ENCODE results near the gene WIPF2. TPM values are rescaled to one million over a fixed set of nuclear protein-coding genes. Genes with fewer than 3 reads are reported as not detected.

Gene WIPF2
- total RNA-seq, 1 donor from 2014 or later: 12.5 TPM

GRCh38 chr17:40180694-40181093 lies 38.4 kb upstream of the WIPF2 start:
- no peak for TF ChIP-seq CTCF (conservative IDR thresholded peaks at IDR 0.05; ENCODE audit: low read depth, low read length)
- DNase-seq (ENCODE audit: low read depth): no peak
- H3K4me3 ChIP-seq (ENCODE audit: low read depth, low read length): no peak overlapping the region

GRCh38 chr17:40181205-40181604 lies 37.9 kb upstream of the WIPF2 start:
- DNase-seq (ENCODE audit: low read depth): no peak
- H3K4me3 ChIP-seq (ENCODE audit: low read depth, low read length): no peak overlapping the region
- TF ChIP-seq CTCF (conservative IDR thresholded peaks at IDR 0.05; ENCODE audit: low read depth, low read length): no peak

GRCh38 chr17:40182606-40183005 lies 36.5 kb upstream of the WIPF2 start:
- no peak for TF ChIP-seq CTCF (conservative IDR thresholded peaks at IDR 0.05; ENCODE audit: low read depth, low read length)
- DNase-seq (ENCODE audit: low read depth): no peak
- H3K4me3 ChIP-seq (ENCODE audit: low read depth, low read length): no peak overlapping the region

- no peak for TF ChIP-seq CTCF (conservative IDR thresholded peaks at IDR 0.05; ENCODE audit: low read depth, low read length)
- DNase-seq (ENCODE audit: low read depth): no peak
These were observed 31.9 kb upstream of the WIPF2 start for GRCh38 chr17:40187238-40187637.

GRCh38 chr17:40188694-40189093 lies 30.4 kb upstream of the WIPF2 start:
- no peak overlapping the region for H3K4me3 ChIP-seq (ENCODE audit: low read depth, low read length)
- DNase-seq (ENCODE audit: low read depth): no peak
- TF ChIP-seq CTCF (conservative IDR thresholded peaks at IDR 0.05; ENCODE audit: low read depth, low read length): no peak

More at GRCh38 chr17:40187238-40187637, 31.9 kb upstream of the WIPF2 start:
- H3K4me3 ChIP-seq (ENCODE audit: low read depth, low read length): no peak overlapping the region

GRCh38 chr17:40190197-40191021 lies 28.7 kb upstream of the WIPF2 start:
- no peak for DNase-seq (ENCODE audit: low read depth)
- TF ChIP-seq CTCF (conservative IDR thresholded peaks at IDR 0.05; ENCODE audit: low read depth, low read length): peak; percentile 38
- H3K4me3 ChIP-seq (ENCODE audit: low read depth, low read length): no peak overlapping the region
